K562 (cell line): Measurements from ENCODE around the gene TAF12. TPM values are rescaled to one million over a fixed set of nuclear protein-coding genes. Genes with fewer than 3 reads are reported as not detected.
A peak's percentile ranks its signal among the peaks of the same experiment; 100 is the strongest.

Experiments
- ARID2 ChIP-seq: fragments of 450-650 bp; IDR thresholded peaks from 2 replicates; pipeline ENCODE4 v1.6.1; 2017; ENCODE audit warnings: antibody characterized with exemption, mild to moderate bottlenecking
- BHLHE40 ChIP-seq: IDR thresholded peaks from 2 replicates; pipeline ENCODE4 v1.6.1; 2011; ENCODE audit warnings: low read length, improper control_type of control experiment
- CBFA2T2 ChIP-seq: fragments of 450-650 bp; conservative IDR thresholded peaks from 2 replicates; pipeline ENCODE4 v1.6.1; 2017; ENCODE audit warnings: mild to moderate bottlenecking
- CBX5 ChIP-seq: IDR thresholded peaks from 2 replicates; pipeline ENCODE4 v1.6.1; 2014; ENCODE audit warnings: low read depth, borderline replicate concordance
- CEBPB ChIP-seq: fragments of 450-650 bp; IDR thresholded peaks from 2 replicates; pipeline ENCODE4 v1.6.1; 2016; ENCODE audit warnings: missing genetic modification characterization, missing compliant biosample characterization
- CXXC5 ChIP-seq: fragments of 250-450 bp; sonication (Bioruptor Pico); IDR thresholded peaks from 2 replicates; pipeline ENCODE4 v1.8.0; 2022; ENCODE audit warnings: inconsistent platforms, mild to moderate bottlenecking, moderate library complexity
- DPF2 ChIP-seq: fragments of 450-650 bp; IDR thresholded peaks from 2 replicates; pipeline ENCODE4 v1.6.1; 2016
- HMGN3 ChIP-seq: IDR thresholded peaks from 2 replicates; pipeline ENCODE4 v1.6.1; 2011; ENCODE audit warnings: borderline replicate concordance, low read depth, mild to moderate bottlenecking, mixed read lengths, low read length; ENCODE audit not compliant: insufficient read length; ENCODE audit errors: extremely low read depth
- HNRNPL ChIP-seq: fragments of 200-400 bp; formaldehyde crosslinking; IDR thresholded peaks from 2 replicates; pipeline ENCODE4 v1.6.1; 2017; ENCODE audit warnings: low read depth, mild to moderate bottlenecking, low read length
- LEF1 ChIP-seq: fragments of 450-650 bp; IDR thresholded peaks from 2 replicates; pipeline ENCODE4 v1.6.1; 2016; ENCODE audit warnings: mild to moderate bottlenecking
- NBN ChIP-seq: fragments of 450-650 bp; IDR thresholded peaks from 2 replicates; pipeline ENCODE4 v1.6.1; 2016; ENCODE audit warnings: low read depth, mild to moderate bottlenecking
- NCOA6 ChIP-seq: fragments of 450-650 bp; IDR thresholded peaks from 2 replicates; pipeline ENCODE4 v1.6.1; 2017; ENCODE audit warnings: mild to moderate bottlenecking
- PHB ChIP-seq: fragments of 250-450 bp; sonication (Bioruptor Pico); IDR thresholded peaks from 2 replicates; pipeline ENCODE4 v1.5.0; 2021
- SFPQ ChIP-seq: fragments of 200-400 bp; formaldehyde crosslinking; IDR thresholded peaks from 2 replicates; pipeline ENCODE4 v1.6.1; 2017; ENCODE audit warnings: mild to moderate bottlenecking, low read depth, low read length, moderate library complexity
- TOE1 ChIP-seq, 2 experiments: fragments of 450-650 bp in 1 of 2; sonication (generic) in 1 of 2; formaldehyde crosslinking in 1 of 2; IDR thresholded peaks; 2 replicates each; pipeline versions ENCODE4 v1.7.1 to v1.8.0; 2016 to 2022; ENCODE audit warnings: borderline replicate concordance in 2 of 2, mild to moderate bottlenecking in 2 of 2, antibody characterized with exemption in 1 of 2, inconsistent platforms in 1 of 2, low read depth in 1 of 2, missing genetic modification reagents in 1 of 2, moderate library complexity in 1 of 2
- ZFP1 ChIP-seq: fragments of 450-650 bp; formaldehyde crosslinking; IDR thresholded peaks from 2 replicates; pipeline ENCODE4 v1.4.0; 2020; ENCODE audit warnings: mild to moderate bottlenecking, mixed read lengths
- ZFX ChIP-seq: sonication (generic); formaldehyde crosslinking; IDR thresholded peaks from 2 replicates; pipeline ENCODE4 v1.8.0; 2022; ENCODE audit warnings: mild to moderate bottlenecking, missing genetic modification reagents, moderate library complexity
- ZNF311 ChIP-seq: fragments of 250-450 bp; sonication (Bioruptor Pico); IDR thresholded peaks from 2 replicates; pipeline ENCODE4 v1.4.0; 2020; ENCODE audit warnings: mild to moderate bottlenecking, moderate library complexity
- ZNF431 ChIP-seq: sonication (generic); formaldehyde crosslinking; IDR thresholded peaks from 2 replicates; pipeline ENCODE4 v1.8.0; 2022; ENCODE audit warnings: mild to moderate bottlenecking, missing genetic modification reagents
- ZNF507 ChIP-seq: conservative IDR thresholded peaks from 2 replicates; pipeline ENCODE4 v1.6.1; 2017; ENCODE audit warnings: missing genetic modification characterization, missing compliant biosample characterization
- ZNF695 ChIP-seq: fragments of 450-650 bp; formaldehyde crosslinking; IDR thresholded peaks from 2 replicates; pipeline ENCODE4 v1.4.0; 2020; ENCODE audit warnings: mild to moderate bottlenecking, moderate library complexity
- polyA plus RNA-seq, 8 experiments: library from polyadenylated mRNA; depleted of rRNA in 4 of 8; stranded (reverse) in 5 of 8; unstranded in 3 of 8; fragments of >200 nt; fragmentation: Nextera tagmentation in 2 of 8; fragmentation: Illumina TruSeq in 1 of 8; extraction: Ambion mirVana in 2 of 8; extraction: Trizol in 1 of 8; gene quantifications; 2 replicates each; pipeline versions ENCODE4 v1.2.1 to v1.2.3, GENCODE V29; 2011 to 2014; ENCODE audit warnings: inconsistent platforms in 1 of 8, missing spikeins in 1 of 8
- total RNA-seq, 7 experiments: library from RNA; depleted of rRNA in 6 of 7; stranded (reverse); fragments of >200 nt in 6 of 7; fragmentation: Illumina TruSeq in 2 of 7; extraction: Trizol in 2 of 7; gene quantifications; 2 replicates each; pipeline versions ENCODE4 v1.2.1 to v1.2.3, GENCODE V29; 2011 to 2021; ENCODE audit warnings: low replicate concordance in 1 of 7
- TF ChIP-seq, protein P1 (sequence below): fragments of 250-450 bp; sonication (Bioruptor Pico); IDR thresholded peaks from 2 replicates; pipeline ENCODE4 v1.6.1; 2021; ENCODE audit warnings: mild to moderate bottlenecking
- TF ChIP-seq, protein P2 (sequence below): sonication (generic); formaldehyde crosslinking; IDR thresholded peaks from 2 replicates; pipeline ENCODE4 v1.8.0; 2022; ENCODE audit warnings: mild to moderate bottlenecking, missing genetic modification reagents

TAF12 gene
- total and polyA plus RNA-seq, 9 of the 15 experiments (the other 6 are each of a cell fraction or from before 2014, with no cell fraction given), result 31.6 to 89.0 (median 50.5) TPM

- TF ChIP-seq SFPQ, result peak; percentile 65
- peak; percentile 83 for TF ChIP-seq DPF2
- TF ChIP-seq ZNF431 (CRISPR knock-in tag), result peak; percentile 92
- peak; percentile 85 for TF ChIP-seq ZFX (CRISPR knock-in tag)
- TF ChIP-seq ZNF507 (tag), result no peak
- TF ChIP-seq ZNF695 (CRISPR knock-in tag), result peak; percentile 98
- peak; percentile 88 for TF ChIP-seq ZFP1
- peak; percentile 100 for TF ChIP-seq NBN
- TF ChIP-seq TOE1 (IDR thresholded peaks at IDR 0.05; ENCODE audit: borderline replicate concordance), result peak; percentile 85
- peak; percentile 38; the same call in 1 of the 2 replicates for TF ChIP-seq TOE1 (CRISPR knock-in tag; IDR thresholded peaks at IDR 0.05; ENCODE audit: borderline replicate concordance, low read depth)
- peak; percentile 98 for TF ChIP-seq HNRNPL
- peak; percentile 80 for TF ChIP-seq NCOA6
- TF ChIP-seq ARID2, result peak; percentile 92
- TF ChIP-seq, protein P1, sequence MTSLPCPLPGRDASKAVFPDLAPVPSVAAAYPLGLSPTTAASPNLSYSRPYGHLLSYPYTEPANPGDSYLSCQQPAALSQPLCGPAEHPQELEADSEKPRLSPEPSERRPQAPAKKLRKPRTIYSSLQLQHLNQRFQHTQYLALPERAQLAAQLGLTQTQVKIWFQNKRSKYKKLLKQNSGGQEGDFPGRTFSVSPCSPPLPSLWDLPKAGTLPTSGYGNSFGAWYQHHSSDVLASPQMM (CRISPR knock-in tag), result peak; percentile 98
- no peak for TF ChIP-seq ZNF311
- TF ChIP-seq LEF1, result peak; percentile 90
- no peak for TF ChIP-seq HMGN3
- TF ChIP-seq CXXC5 (CRISPR knock-in tag), result peak; percentile 82
- TF ChIP-seq BHLHE40, result peak; percentile 85
- TF ChIP-seq, protein P2, sequence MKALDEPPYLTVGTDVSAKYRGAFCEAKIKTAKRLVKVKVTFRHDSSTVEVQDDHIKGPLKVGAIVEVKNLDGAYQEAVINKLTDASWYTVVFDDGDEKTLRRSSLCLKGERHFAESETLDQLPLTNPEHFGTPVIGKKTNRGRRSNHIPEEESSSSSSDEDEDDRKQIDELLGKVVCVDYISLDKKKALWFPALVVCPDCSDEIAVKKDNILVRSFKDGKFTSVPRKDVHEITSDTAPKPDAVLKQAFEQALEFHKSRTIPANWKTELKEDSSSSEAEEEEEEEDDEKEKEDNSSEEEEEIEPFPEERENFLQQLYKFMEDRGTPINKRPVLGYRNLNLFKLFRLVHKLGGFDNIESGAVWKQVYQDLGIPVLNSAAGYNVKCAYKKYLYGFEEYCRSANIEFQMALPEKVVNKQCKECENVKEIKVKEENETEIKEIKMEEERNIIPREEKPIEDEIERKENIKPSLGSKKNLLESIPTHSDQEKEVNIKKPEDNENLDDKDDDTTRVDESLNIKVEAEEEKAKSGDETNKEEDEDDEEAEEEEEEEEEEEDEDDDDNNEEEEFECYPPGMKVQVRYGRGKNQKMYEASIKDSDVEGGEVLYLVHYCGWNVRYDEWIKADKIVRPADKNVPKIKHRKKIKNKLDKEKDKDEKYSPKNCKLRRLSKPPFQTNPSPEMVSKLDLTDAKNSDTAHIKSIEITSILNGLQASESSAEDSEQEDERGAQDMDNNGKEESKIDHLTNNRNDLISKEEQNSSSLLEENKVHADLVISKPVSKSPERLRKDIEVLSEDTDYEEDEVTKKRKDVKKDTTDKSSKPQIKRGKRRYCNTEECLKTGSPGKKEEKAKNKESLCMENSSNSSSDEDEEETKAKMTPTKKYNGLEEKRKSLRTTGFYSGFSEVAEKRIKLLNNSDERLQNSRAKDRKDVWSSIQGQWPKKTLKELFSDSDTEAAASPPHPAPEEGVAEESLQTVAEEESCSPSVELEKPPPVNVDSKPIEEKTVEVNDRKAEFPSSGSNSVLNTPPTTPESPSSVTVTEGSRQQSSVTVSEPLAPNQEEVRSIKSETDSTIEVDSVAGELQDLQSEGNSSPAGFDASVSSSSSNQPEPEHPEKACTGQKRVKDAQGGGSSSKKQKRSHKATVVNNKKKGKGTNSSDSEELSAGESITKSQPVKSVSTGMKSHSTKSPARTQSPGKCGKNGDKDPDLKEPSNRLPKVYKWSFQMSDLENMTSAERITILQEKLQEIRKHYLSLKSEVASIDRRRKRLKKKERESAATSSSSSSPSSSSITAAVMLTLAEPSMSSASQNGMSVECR (CRISPR knock-in tag), result peak; percentile 98
- TF ChIP-seq PHB (CRISPR knock-in tag), result peak; percentile 100
- TF ChIP-seq CEBPB (tag), result peak; percentile 94
- TF ChIP-seq CBX5, result peak; percentile 38; the same call in 1 of the 2 replicates
- TF ChIP-seq CBFA2T2, result peak; percentile 58
These were observed 5.8 kb upstream of the TAF12 start, which contains the start of gene RNU11 (continued) for GRCh38 chr1:28648474-28649198.
